ENCODE data around the gene ZNF443. TPM values are rescaled to one million over a fixed set of nuclear protein-coding genes. Genes with fewer than 3 reads are reported as not detected.

Gene ZNF443
- polyA plus RNA-seq, 3 donors = 0.24 to 1.00 (median 0.52) TPM

DNA sequence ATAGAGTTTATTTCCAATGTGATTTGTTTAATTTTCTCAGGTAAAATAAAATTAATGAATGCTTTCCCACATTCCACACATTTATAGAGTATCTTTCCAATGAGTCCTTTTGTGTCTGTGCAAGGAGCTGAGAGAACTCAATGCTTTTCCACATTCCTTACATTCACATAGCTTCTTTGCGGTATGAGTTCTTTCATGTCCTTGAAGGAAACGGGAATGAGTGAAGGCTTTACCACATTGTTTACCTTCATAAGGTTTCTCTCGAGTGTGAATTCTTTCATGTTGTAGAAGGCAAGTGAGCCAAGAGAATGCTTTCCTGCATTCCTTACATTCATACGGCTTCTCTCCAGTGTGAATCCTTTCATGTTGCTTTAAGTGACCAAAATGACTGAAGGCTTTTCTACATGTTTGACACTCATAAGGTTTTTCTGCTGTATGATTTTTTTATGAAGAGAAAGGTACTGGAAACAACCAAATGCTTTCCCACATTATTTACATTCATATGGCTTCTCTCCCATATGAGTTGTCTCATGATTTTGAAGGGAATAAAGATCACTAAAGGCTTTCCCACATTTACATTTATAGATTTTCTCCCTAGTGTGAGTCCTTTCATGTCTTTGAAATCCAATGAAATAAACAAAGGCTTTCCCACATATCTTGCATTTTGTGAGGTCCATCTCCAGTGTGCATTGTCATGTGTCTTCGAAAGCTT is 60.9 kb downstream of the ZNF443 start:
- Histone ChIP-seq H3K79me2 (ENCODE audit: insufficient read depth, low read length) (no peaks in the 10 kb centered on the region), H3K36me3 (replicated peaks in 1 of 2; ENCODE audit: control insufficient read depth in 1 of 2, insufficient read depth in 2 of 2, low read length in 2 of 2) (peaks cover 4 to 42% of the 10 kb centered on the region in 2 donors), H3K4me3 (replicated peaks in 1 of 3; ENCODE audit: low read depth in 2 of 3, low read length in 3 of 3) (peak overlapping the region in 1 of 3 experiments; percentile 23), H3K9me3 (replicated peaks in 1 of 2; ENCODE audit: control insufficient read depth in 1 of 2, insufficient read depth in 1 of 2, low read length in 2 of 2) (peaks cover 67 to 98% of the 10 kb centered on the region in 2 donors), H3K4me1 (ENCODE audit: control insufficient read depth in 1 of 2, insufficient read depth in 2 of 2, low read length in 2 of 2) (no peaks in the 10 kb centered on the region), H3K4me2 (replicated peaks; ENCODE audit: extremely low read depth, low read length, poor library complexity, severe bottlenecking) (no peak overlapping the region), H4K20me1 (ENCODE audit: insufficient read depth, low read length) (no peaks in the 10 kb centered on the region), H3K27ac (ENCODE audit: low read depth in 1 of 2, low read length in 2 of 2) (no peak overlapping the region), H2AFZ (ENCODE audit: insufficient read depth, low read depth, low read length, poor library complexity, severe bottlenecking) (no peak overlapping the region), H3K9ac (ENCODE audit: insufficient read depth, low read length, poor library complexity, severe bottlenecking) (no peak overlapping the region), H3K27me3 (ENCODE audit: control insufficient read depth in 2 of 2, insufficient read depth in 2 of 2, low read length in 2 of 2) (no peaks in the 10 kb centered on the region)
- Mint-ChIP-seq H3K27ac (no peak overlapping the region), H3K36me3 (peaks cover 15 to 31% of the 10 kb centered on the region in 2 donors), H3K27me3 (ENCODE audit: low read depth in 3 of 3) (peaks cover 0 to 2% (median 0%) of the 10 kb centered on the region in 3 donors), H3K4me1 (no peaks in the 10 kb centered on the region), H3K4me3 (no peak overlapping the region), H3K9me3 (peaks cover 50 to 97% (median 88%) of the 10 kb centered on the region in 7 donors)
- DNase-seq = no peak
- WGBS (ENCODE audit: insufficient coverage) = 100% methylated on average over 1 of the region's 5 CpGs
- no peak for TF ChIP-seq CTCF (IDR thresholded peaks at IDR 0.05)
- intact Hi-C loops (cut with micrococcal nuclease) = no loop called here

Other genes with a start within 250 kb of the ZNF443 start
- 10 to 100 TPM in 1 of 3 donors, 1 to 10 TPM in 2; 6.7 to 10.1 (median 9.7) TPM for gene ZNF44, start 146.1 kb downstream of the ZNF443 start, polyA plus RNA-seq
- under 1 TPM; 0.09 to 0.99 (median 0.29) TPM for gene ZNF563, start 107.4 kb downstream of the ZNF443 start, polyA plus RNA-seq
- under 1 TPM; 0.03 to 0.39 (median 0.17) TPM for gene ZNF442, start 75.3 kb downstream of the ZNF443 start, polyA plus RNA-seq
- gene ZNF799, start 39.8 kb downstream of the ZNF443 start, polyA plus RNA-seq = 1 to 10 TPM; 1.8 to 3.4 (median 3.2) TPM
- under 1 TPM; 0.15 to 0.28 (median 0.19) TPM for gene ZNF709, start 43.8 kb upstream of the ZNF443 start, polyA plus RNA-seq
- 1 to 10 TPM; 1.0 to 8.4 (median 8.4) TPM for gene ZNF564, start 110.5 kb upstream of the ZNF443 start, polyA plus RNA-seq
- 1 to 10 TPM; 2.3 to 4.2 (median 2.7) TPM for gene ZNF490, start 169.8 kb upstream of the ZNF443 start, polyA plus RNA-seq
- gene ZNF791, start 169.9 kb upstream of the ZNF443 start, polyA plus RNA-seq = 1 to 10 TPM; 5.2 to 8.2 (median 5.9) TPM
- 100 to 1,000 TPM; 218 to 305 (median 295) TPM for gene MAN2B1, start 225.7 kb upstream of the ZNF443 start, polyA plus RNA-seq
- gene WDR83, start 225.8 kb upstream of the ZNF443 start, polyA plus RNA-seq = 1 to 10 TPM; 7.9 to 9.9 (median 8.5) TPM
- 100 to 1,000 TPM in 1 of 3 donors, 10 to 100 TPM in 2; 51.0 to 130 (median 53.4) TPM for gene DHPS, start 240.9 kb upstream of the ZNF443 start, polyA plus RNA-seq
- gene GNG14, start 247.0 kb upstream of the ZNF443 start, polyA plus RNA-seq = not detected